ENCODE results near the gene SOHLH2. TPM values are rescaled to one million over a fixed set of nuclear protein-coding genes. Genes with fewer than 3 reads are reported as not detected.

The SOHLH2 gene
- not detected in 2 replicates for total RNA-seq

- Mint-ChIP-seq H3K4me3 (no peak within 1 kb of the TSS), H3K9me3 (peaks cover 12% of the 10 kb centered on the region), H3K36me3 (ENCODE audit: low read depth) (no peaks in the 10 kb centered on the region), H3K27ac (no peak within 1 kb of the TSS), H3K4me1 (ENCODE audit: low read depth) (no peaks in the 10 kb centered on the region), H3K27me3 (ENCODE audit: insufficient read depth) (no peaks in the 10 kb centered on the region)
- no peak for DNase-seq (ENCODE audit: low spot score)
- intact Hi-C loops (cut with micrococcal nuclease) = no loop called here
These were observed at the start of gene SOHLH2 for GRCh38 chr13:36214163-36214921. TSS of gene SOHLH2 (minus strand) at chr13:36214556. CDS start at chr13:36214526, 30 bp downstream.

DNA sequence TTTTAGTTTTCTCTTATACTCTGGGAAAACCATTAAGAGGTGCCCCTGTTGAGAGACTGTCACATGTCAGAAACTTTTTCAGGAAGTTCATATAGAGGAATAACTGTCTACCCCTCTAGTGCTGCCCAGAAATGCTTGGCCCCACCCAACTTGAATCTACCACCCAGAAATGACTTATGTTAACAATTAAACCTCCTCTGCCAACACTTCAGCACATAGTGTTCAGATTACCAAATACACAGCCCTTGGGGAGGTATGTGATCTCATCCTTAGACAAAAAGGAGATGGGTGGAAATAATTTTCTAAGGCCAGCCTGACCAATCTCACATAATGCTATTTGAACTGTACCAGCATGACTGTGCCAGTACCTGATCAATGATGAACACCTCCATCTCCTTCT lies 47.6 kb upstream of the SOHLH2 start:
- Mint-ChIP-seq H3K27ac (no peak overlapping the region), H3K27me3 (ENCODE audit: insufficient read depth) (no peaks in the 10 kb centered on the region), H3K4me1 (ENCODE audit: low read depth) (no peaks in the 10 kb centered on the region), H3K36me3 (ENCODE audit: low read depth) (no peaks in the 10 kb centered on the region), H3K4me3 (no peak overlapping the region), H3K9me3 (no peaks in the 10 kb centered on the region)
- intact Hi-C loops (cut with micrococcal nuclease) = no loop called here
- no peak for DNase-seq (ENCODE audit: low spot score)

DNA sequence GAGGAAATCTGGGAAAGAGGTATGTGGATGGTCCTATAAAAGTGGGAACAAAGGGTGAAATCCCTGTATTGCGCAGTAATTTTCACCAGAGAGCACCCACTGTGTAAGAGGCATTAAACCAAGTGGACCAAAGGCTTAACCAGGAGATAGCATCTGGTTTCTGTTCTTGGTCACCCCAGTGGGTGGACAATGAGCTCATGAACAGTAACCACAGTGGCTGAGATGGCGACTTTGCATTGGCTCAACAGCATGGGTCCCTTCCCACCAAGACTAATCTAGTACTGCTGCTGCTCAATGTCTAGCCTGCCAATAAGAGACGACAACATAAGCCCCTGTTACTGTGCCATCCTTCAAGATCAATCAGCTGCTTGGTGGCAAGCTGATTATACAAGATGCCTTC lies 46.7 kb upstream of the SOHLH2 start:
- no peak for DNase-seq (ENCODE audit: low spot score)
- no peak overlapping the region for H3K4me3 Mint-ChIP-seq
- H3K4me1 Mint-ChIP-seq (ENCODE audit: low read depth) = no peaks in the 10 kb centered on the region
- no peaks in the 10 kb centered on the region for H3K36me3 Mint-ChIP-seq (ENCODE audit: low read depth)
- H3K27me3 Mint-ChIP-seq (ENCODE audit: insufficient read depth) = no peaks in the 10 kb centered on the region
- no peaks in the 10 kb centered on the region for H3K9me3 Mint-ChIP-seq
- intact Hi-C loops (cut with micrococcal nuclease) = no loop called here
- H3K27ac Mint-ChIP-seq = no peak overlapping the region

- no peak for DNase-seq (ENCODE audit: low spot score)
- no peaks in the 10 kb centered on the region for H3K4me1 Mint-ChIP-seq (ENCODE audit: low read depth)
- no peaks in the 10 kb centered on the region for H3K36me3 Mint-ChIP-seq (ENCODE audit: low read depth)
- H3K27ac Mint-ChIP-seq = no peak overlapping the region
- H3K27me3 Mint-ChIP-seq (ENCODE audit: insufficient read depth) = no peaks in the 10 kb centered on the region
- intact Hi-C loops (cut with micrococcal nuclease) = no loop called here
- no peak overlapping the region for H3K4me3 Mint-ChIP-seq
- no peaks in the 10 kb centered on the region for H3K9me3 Mint-ChIP-seq
These were observed 45.2 kb upstream of the SOHLH2 start for GRCh38 chr13:36259361-36260137.

GRCh38 chr13:36258831-36259230 lies 44.5 kb upstream of the SOHLH2 start:
- no peak for DNase-seq (ENCODE audit: low spot score)
- Mint-ChIP-seq H3K36me3 (ENCODE audit: low read depth) (no peaks in the 10 kb centered on the region), H3K4me3 (no peak overlapping the region), H3K27ac (no peak overlapping the region), H3K9me3 (no peaks in the 10 kb centered on the region), H3K4me1 (ENCODE audit: low read depth) (no peaks in the 10 kb centered on the region), H3K27me3 (ENCODE audit: insufficient read depth) (no peaks in the 10 kb centered on the region)
- intact Hi-C loops (cut with micrococcal nuclease) = no loop called here

DNA sequence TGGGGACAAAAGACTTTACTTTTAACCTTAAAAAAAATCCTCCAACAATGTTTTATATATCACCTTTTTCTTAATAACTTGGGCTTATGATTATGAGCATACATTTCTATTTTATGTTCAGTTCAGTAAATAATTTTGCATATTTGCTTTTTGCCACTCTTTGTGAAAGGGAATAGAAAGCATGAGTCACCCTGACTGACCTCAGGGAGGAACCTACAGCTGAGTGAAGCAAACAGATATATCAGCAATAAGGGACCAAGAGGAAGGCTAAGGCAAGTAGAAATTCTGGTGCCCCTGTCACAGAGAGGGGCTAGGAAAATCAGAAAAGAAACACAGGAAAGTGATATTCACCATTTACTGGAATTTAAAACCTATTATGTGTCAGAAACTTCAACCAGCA lies 37.2 kb upstream of the SOHLH2 start:
- Mint-ChIP-seq H3K4me3 (no peak overlapping the region), H3K9me3 (no peaks in the 10 kb centered on the region), H3K36me3 (ENCODE audit: low read depth) (no peaks in the 10 kb centered on the region), H3K27ac (no peak overlapping the region), H3K4me1 (ENCODE audit: low read depth) (no peaks in the 10 kb centered on the region), H3K27me3 (ENCODE audit: insufficient read depth) (no peaks in the 10 kb centered on the region)
- intact Hi-C loops (cut with micrococcal nuclease) = no loop called here
- DNase-seq (ENCODE audit: low spot score) = no peak

DNA sequence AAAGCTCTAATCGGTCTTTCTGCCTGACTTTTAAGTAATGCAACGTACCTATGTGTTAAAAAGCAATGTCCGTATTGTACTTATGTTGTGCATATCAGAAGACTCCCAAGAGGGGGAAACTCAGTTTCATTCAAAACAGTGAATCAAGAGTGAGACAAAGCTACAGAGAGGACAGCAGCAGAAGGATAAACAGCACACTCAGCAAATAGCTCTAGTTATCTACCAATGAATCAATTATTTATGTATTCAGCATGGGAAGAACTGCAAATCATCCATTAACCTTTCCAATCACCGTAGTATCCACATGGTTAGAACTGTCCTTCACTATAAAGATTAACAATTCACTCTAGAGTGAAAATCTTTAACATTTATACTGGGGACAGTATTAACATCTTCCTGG lies 36.7 kb upstream of the SOHLH2 start:
- Mint-ChIP-seq H3K4me3 (no peak overlapping the region), H3K27ac (no peak overlapping the region), H3K27me3 (ENCODE audit: insufficient read depth) (no peaks in the 10 kb centered on the region), H3K4me1 (ENCODE audit: low read depth) (no peaks in the 10 kb centered on the region), H3K36me3 (ENCODE audit: low read depth) (no peaks in the 10 kb centered on the region), H3K9me3 (no peaks in the 10 kb centered on the region)
- intact Hi-C loops (cut with micrococcal nuclease) = no loop called here
- no peak for DNase-seq (ENCODE audit: low spot score)

GRCh38 chr13:36248700-36249099 lies 34.3 kb upstream of the SOHLH2 start:
- intact Hi-C loops (cut with micrococcal nuclease) = no loop called here
- DNase-seq (ENCODE audit: low spot score) = no peak
- Mint-ChIP-seq H3K4me3 (no peak overlapping the region), H3K36me3 (ENCODE audit: low read depth) (no peaks in the 10 kb centered on the region), H3K9me3 (no peaks in the 10 kb centered on the region), H3K4me1 (ENCODE audit: low read depth) (no peaks in the 10 kb centered on the region), H3K27ac (no peak overlapping the region), H3K27me3 (ENCODE audit: insufficient read depth) (no peaks in the 10 kb centered on the region)

DNA sequence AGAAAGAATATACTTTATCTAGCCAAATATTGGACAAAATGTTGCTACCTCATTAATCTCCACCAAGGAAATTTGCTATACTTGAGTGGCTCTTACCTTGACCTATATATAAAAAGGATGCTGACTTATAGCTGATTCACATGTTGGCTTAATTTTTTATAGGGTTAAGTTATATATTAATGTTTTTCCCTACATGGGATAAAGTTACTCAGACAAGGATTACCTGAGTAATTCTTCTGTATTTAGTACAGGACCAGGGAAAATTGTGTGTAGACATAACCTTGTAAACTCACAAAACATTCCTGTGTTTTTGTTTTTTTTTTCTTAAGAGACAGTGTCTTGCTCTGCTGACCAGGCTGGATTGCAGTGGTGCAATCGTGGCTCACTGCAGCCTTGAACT lies 30.6 kb upstream of the SOHLH2 start:
- no peaks in the 10 kb centered on the region for H3K36me3 Mint-ChIP-seq (ENCODE audit: low read depth)

DNA sequence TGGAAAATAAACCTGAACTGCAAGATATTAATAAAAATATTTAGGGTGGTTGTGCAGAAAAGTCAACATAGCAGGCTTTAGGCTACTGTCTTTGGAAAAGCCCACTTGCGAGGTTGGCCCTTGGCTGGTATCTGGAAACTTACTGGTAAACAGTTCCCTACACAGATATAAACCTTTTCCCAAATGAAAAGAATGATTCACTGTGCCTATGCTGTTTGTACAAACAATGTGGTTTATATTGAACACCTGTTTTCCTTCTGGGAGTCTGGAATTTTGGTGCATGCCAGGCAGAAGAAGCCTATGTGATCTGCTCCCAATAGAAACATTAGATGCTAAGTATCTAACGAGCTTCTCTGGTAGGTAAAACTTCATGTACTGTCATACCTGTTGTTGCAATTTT lies 29.7 kb upstream of the SOHLH2 start:
- no peaks in the 10 kb centered on the region for H3K36me3 Mint-ChIP-seq (ENCODE audit: low read depth)
- no peak overlapping the region for H3K4me3 Mint-ChIP-seq
- H3K4me1 Mint-ChIP-seq (ENCODE audit: low read depth) = no peaks in the 10 kb centered on the region
- DNase-seq (ENCODE audit: low spot score) = no peak
- no peak overlapping the region for H3K27ac Mint-ChIP-seq
- H3K9me3 Mint-ChIP-seq = no peaks in the 10 kb centered on the region
- no peaks in the 10 kb centered on the region for H3K27me3 Mint-ChIP-seq (ENCODE audit: insufficient read depth)
- intact Hi-C loops (cut with micrococcal nuclease) = no loop called here

More for the DNA sequence above, 30.6 kb upstream of the SOHLH2 start:
- no peaks in the 10 kb centered on the region for H3K4me1 Mint-ChIP-seq (ENCODE audit: low read depth)
- DNase-seq (ENCODE audit: low spot score) = no peak
- H3K9me3 Mint-ChIP-seq = no peaks in the 10 kb centered on the region
- no peaks in the 10 kb centered on the region for H3K27me3 Mint-ChIP-seq (ENCODE audit: insufficient read depth)
- H3K27ac Mint-ChIP-seq = no peak overlapping the region
- intact Hi-C loops (cut with micrococcal nuclease) = no loop called here
- no peak overlapping the region for H3K4me3 Mint-ChIP-seq

- DNase-seq (ENCODE audit: low spot score) = no peak
- no peak overlapping the region for H3K4me3 Mint-ChIP-seq
- no peaks in the 10 kb centered on the region for H3K9me3 Mint-ChIP-seq
- H3K27me3 Mint-ChIP-seq (ENCODE audit: insufficient read depth) = no peaks in the 10 kb centered on the region
- no peak overlapping the region for H3K27ac Mint-ChIP-seq
- intact Hi-C loops (cut with micrococcal nuclease) = no loop called here
- no peaks in the 10 kb centered on the region for H3K36me3 Mint-ChIP-seq (ENCODE audit: low read depth)
- no peaks in the 10 kb centered on the region for H3K4me1 Mint-ChIP-seq (ENCODE audit: low read depth)
These were observed 28.4 kb upstream of the SOHLH2 start for GRCh38 chr13:36242761-36243160.

DNA sequence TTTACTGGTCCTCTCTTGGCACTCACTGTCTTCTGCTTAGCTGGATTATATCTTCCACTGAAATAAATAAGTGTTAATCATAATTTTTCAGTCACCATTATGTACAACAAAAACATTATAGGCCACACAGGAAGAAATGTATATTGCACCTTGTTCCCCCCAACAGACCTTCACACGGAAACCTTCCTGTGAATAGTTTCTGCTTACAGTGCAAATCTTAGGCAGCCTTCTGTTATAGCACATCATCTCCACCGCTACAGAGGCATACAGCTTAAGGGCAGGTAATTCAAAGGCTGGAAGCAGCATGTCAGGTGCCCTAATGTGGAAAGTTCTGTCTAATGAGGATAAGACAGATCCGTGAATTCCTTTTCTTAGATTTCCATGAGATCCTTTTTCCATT lies 16.9 kb upstream of the SOHLH2 start:
- Mint-ChIP-seq H3K9me3 (no peaks in the 10 kb centered on the region), H3K27ac (no peak overlapping the region), H3K36me3 (ENCODE audit: low read depth) (no peaks in the 10 kb centered on the region), H3K4me3 (no peak overlapping the region), H3K27me3 (ENCODE audit: insufficient read depth) (peaks cover 2% of the 10 kb centered on the region), H3K4me1 (ENCODE audit: low read depth) (no peaks in the 10 kb centered on the region)
- DNase-seq (ENCODE audit: low spot score) = no peak
- intact Hi-C loops (cut with micrococcal nuclease) = no loop called here

DNA sequence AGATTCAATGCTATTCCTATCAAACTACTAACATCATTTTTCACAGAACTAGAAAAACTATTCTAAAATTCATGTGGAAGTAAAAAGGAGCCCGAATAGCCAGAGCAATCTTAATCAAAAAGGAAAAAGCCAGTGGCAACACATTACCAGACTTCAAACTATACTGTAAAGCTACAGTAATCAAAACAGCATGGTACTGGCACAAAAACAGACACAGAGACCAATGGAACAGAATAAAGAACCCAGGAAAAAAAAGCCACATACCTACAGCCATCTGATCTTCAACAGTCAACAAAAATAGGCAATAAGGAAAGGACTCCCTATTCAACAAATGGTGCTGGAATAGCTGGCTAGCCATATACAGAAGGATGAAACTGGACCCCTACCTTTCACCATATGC lies 10.4 kb upstream of the SOHLH2 start:
- H3K36me3 Mint-ChIP-seq (ENCODE audit: low read depth) = no peaks in the 10 kb centered on the region
- intact Hi-C loops (cut with micrococcal nuclease) = no loop called here
- DNase-seq (ENCODE audit: low spot score) = no peak
- no peaks in the 10 kb centered on the region for H3K27me3 Mint-ChIP-seq (ENCODE audit: insufficient read depth)
- no peaks in the 10 kb centered on the region for H3K9me3 Mint-ChIP-seq
- no peak overlapping the region for H3K27ac Mint-ChIP-seq
- no peak overlapping the region for H3K4me3 Mint-ChIP-seq
- H3K4me1 Mint-ChIP-seq (ENCODE audit: low read depth) = no peaks in the 10 kb centered on the region

Data from activated T-helper 1 cell treated with anti-CD3 and anti-CD28 coated beads, Interleukin-12 subunit alpha, Interleukin-12 subunit beta, Interleukin-2, Interleukin-4 antibody, amounts not matched to agents 30 ng/mL and 10 ng/mL and 1 ng/mL, durations not matched to agents 14 hours and 24 hours and 36 hours (primary cell).